BJ (cell line): ENCODE data around the gene WWC1. TPM values are rescaled to one million over a fixed set of nuclear protein-coding genes. Genes with fewer than 3 reads are reported as not detected.

Experiments
- CTCF ChIA-PET: fragments of 350-600 bp; formaldehyde crosslinking; extraction: SDS; loops from one replicate; lab custom pipeline; 2021; ENCODE audit warnings: antibody characterized with exemption, inconsistent platforms; lab: Yijun Ruan, JAX
- POLR2A ChIA-PET: fragments of 300-600 bp; sonication (Branson Sonifier 250); formaldehyde crosslinking; extraction: SDS; loops from one replicate; lab custom pipeline; 2021; ENCODE audit warnings: antibody characterized with exemption; lab: Charles Lee
- DNase-seq: peaks from one replicate; pipeline ENCODE4 v3.0.0-alpha.2; 2011; ENCODE audit warnings: low read depth
- H3K27me3 ChIP-seq: 2 replicates; pipeline ENCODE4 v1.6.0; 2011; ENCODE audit warnings: low read length; ENCODE audit not compliant: control insufficient read depth, insufficient read depth
- H3K36me3 ChIP-seq: 2 replicates; pipeline ENCODE4 v1.5.1; 2011; ENCODE audit warnings: low read length; ENCODE audit not compliant: control insufficient read depth, insufficient read depth
- H3K4me3 ChIP-seq: 2 replicates; pipeline ENCODE4 v1.5.1; 2011; ENCODE audit warnings: low read depth, mild to moderate bottlenecking, control low read depth, low read length
- CTCF ChIP-seq: IDR thresholded peaks from 2 replicates; pipeline ENCODE4 v1.5.1; 2011; ENCODE audit warnings: low read depth, mild to moderate bottlenecking, control low read depth, inconsistent platforms, low read length, moderate library complexity; ENCODE audit not compliant: insufficient read depth
- polyA plus RNA-seq: library from polyadenylated mRNA; depleted of rRNA; stranded (reverse); fragments of >200 nt; gene quantifications from 2 replicates; pipeline ENCODE4 v1.2.3, GENCODE V29; 2011

The WWC1 gene
- polyA plus RNA-seq, 1 experiment: 1.4 TPM

GRCh38 chr5:168356592-168356991, 65.1 kb downstream of the WWC1 start:
- H3K4me3 ChIP-seq: no peak overlapping the region
- no peaks in the 10 kb centered on the region for H3K27me3 ChIP-seq
- POLR2A ChIA-PET: interaction anchor here (0.6 kb wide), 1 partner anchor 160 kb away, joined by 7 read pairs; no protein-coding TSS in a partner anchor
- CTCF ChIA-PET: interaction anchor here (1.5 kb wide), 1 partner anchor 8 kb away, joined by 3 read pairs; no protein-coding TSS in a partner anchor
- H3K36me3 ChIP-seq: no peaks in the 10 kb centered on the region
- TF ChIP-seq CTCF: no peak
- DNase-seq: no peak

- TF ChIP-seq CTCF: no peak
- ChIA-PET POLR2A (no interaction called here), CTCF (interaction anchor here (0.6 kb wide), 1 partner anchor 52 kb away, joined by 3 read pairs; no protein-coding TSS in a partner anchor)
- Histone ChIP-seq H3K4me3 (no peak overlapping the region), H3K27me3 (no peaks in the 10 kb centered on the region), H3K36me3 (no peaks in the 10 kb centered on the region)
- no peak for DNase-seq
Measured at GRCh38 chr5:168357876-168358275, 66.4 kb downstream of the WWC1 start.

GRCh38 chr5:168359820-168360460, 68.5 kb downstream of the WWC1 start:
- no peaks in the 10 kb centered on the region for H3K27me3 ChIP-seq
- H3K4me3 ChIP-seq: no peak overlapping the region
- CTCF ChIA-PET: no interaction called here
- TF ChIP-seq CTCF: no peak
- DNase-seq: no peak
- no peaks in the 10 kb centered on the region for H3K36me3 ChIP-seq
- POLR2A ChIA-PET: no interaction called here

GRCh38 chr5:168360521-168361285, 69.3 kb downstream of the WWC1 start:
- CTCF ChIA-PET: interaction anchor here (0.6 to 0.7 kb wide), 2 partner anchors 12 to 556 kb away, joined by 3 read pairs; no protein-coding TSS in a partner anchor
- H3K36me3 ChIP-seq: no peaks in the 10 kb centered on the region
- no peak for TF ChIP-seq CTCF

More at GRCh38 chr5:168360521-168361285, 69.3 kb downstream of the WWC1 start:
- DNase-seq: no peak
- Histone ChIP-seq H3K27me3 (no peaks in the 10 kb centered on the region), H3K4me3 (no peak overlapping the region)
- POLR2A ChIA-PET: no interaction called here
